Bronchial epithelial cell (primary cell): ENCODE results near the gene LGALSL. TPM values are rescaled to one million over a fixed set of nuclear protein-coding genes. Genes with fewer than 3 reads are reported as not detected.

Experiments
- DNase-seq: peaks from one replicate; pipeline ENCODE4 v3.0.0-alpha.2; 2010; ENCODE audit warnings: low read depth
- FAIRE-seq: peaks from 2 replicates; lab custom pipeline; 2011; peaks lifted over from hg19 to GRCh38; lab: Jason Lieb, UNC
- H3K27me3 ChIP-seq: 2 replicates; pipeline ENCODE4 v1.5.1; 2011; ENCODE audit warnings: low read length; ENCODE audit not compliant: control insufficient read depth, insufficient read depth
- H3K36me3 ChIP-seq: 2 replicates; pipeline ENCODE4 v1.5.1; 2011; ENCODE audit warnings: low read length; ENCODE audit not compliant: control insufficient read depth, insufficient read depth
- H3K4me3 ChIP-seq: 2 replicates; pipeline ENCODE4 v1.5.1; 2011; ENCODE audit warnings: mild to moderate bottlenecking, low read depth, low read length, control low read depth
- total RNA-seq: library from RNA; depleted of rRNA; stranded (reverse); fragments of >200 nt; gene quantifications from 2 replicates; pipeline ENCODE4 v1.2.1, GENCODE V29; 2014
- TF ChIP-seq, protein P1 (sequence below): IDR thresholded peaks from 2 replicates; pipeline ENCODE4 v1.5.1; 2011; ENCODE audit warnings: mild to moderate bottlenecking, moderate library complexity, low read length, control low read depth, inconsistent platforms; ENCODE audit not compliant: insufficient read depth, severe bottlenecking

LGALSL gene
- total RNA-seq, 1 donor from 2014 or later: 10.0 TPM

DNA sequence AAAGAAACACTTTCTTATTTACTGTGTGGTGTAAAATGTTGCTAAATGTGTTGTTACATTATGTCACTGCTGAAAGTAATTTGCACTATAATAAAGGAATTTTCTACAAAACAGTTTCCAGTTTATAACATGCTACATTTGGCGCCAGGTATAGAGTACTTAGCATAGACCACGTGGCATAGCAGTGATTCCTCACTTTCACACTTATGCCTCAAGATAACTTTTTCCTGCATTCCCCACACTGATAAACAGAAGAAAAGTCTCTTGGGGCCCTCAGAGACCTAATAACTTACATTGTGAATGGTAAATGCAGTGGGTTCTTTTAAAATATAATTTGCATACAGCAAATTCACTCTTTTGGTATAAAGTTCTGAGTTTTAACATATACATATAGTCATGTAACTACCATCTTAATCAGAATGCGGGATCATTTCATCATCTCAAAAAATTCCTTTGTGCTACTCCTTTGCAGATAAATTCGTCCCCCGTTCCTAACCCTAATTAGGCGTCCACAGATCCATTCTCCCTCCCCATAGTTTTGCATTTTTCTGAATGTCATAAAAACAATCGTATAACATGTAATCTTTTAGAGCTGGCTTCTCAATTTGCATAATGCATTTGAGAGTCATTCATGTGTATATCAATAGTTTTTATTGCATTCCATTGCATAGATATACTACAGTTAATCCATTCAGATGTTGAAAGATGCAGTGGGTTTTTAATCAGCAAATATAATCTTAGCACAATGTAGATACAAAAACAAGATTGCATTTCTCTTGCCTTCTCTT is 7.5 kb downstream of the LGALSL start:
- TF ChIP-seq, protein P1, sequence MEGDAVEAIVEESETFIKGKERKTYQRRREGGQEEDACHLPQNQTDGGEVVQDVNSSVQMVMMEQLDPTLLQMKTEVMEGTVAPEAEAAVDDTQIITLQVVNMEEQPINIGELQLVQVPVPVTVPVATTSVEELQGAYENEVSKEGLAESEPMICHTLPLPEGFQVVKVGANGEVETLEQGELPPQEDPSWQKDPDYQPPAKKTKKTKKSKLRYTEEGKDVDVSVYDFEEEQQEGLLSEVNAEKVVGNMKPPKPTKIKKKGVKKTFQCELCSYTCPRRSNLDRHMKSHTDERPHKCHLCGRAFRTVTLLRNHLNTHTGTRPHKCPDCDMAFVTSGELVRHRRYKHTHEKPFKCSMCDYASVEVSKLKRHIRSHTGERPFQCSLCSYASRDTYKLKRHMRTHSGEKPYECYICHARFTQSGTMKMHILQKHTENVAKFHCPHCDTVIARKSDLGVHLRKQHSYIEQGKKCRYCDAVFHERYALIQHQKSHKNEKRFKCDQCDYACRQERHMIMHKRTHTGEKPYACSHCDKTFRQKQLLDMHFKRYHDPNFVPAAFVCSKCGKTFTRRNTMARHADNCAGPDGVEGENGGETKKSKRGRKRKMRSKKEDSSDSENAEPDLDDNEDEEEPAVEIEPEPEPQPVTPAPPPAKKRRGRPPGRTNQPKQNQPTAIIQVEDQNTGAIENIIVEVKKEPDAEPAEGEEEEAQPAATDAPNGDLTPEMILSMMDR: no peak
- DNase-seq (no peak), FAIRE-seq (no peak)
- Histone ChIP-seq H3K36me3 (peaks cover 6% of the 10 kb centered on the region), H3K4me3 (no peak overlapping the region), H3K27me3 (no peaks in the 10 kb centered on the region)

DNA sequence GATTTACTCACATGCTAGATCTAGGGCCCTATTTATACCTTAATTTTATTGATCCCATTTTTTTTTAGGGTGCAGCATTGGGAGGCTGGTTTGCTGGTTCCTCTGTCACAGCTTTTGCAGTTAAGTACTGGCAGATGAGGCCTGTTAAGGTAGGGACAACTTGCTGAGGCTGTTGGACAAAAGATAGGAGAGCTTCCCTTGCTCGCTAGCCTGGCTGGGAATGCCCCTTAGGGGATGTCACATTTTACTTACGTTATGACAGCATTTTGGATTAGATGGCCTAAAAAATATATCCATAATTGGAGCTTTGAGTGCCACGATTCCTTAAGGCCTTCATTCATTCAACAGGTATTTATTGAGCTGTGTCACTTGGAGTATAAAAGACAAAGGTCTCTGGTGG is 8.2 kb downstream of the LGALSL start:
- TF ChIP-seq, protein P1: no peak

DNA sequence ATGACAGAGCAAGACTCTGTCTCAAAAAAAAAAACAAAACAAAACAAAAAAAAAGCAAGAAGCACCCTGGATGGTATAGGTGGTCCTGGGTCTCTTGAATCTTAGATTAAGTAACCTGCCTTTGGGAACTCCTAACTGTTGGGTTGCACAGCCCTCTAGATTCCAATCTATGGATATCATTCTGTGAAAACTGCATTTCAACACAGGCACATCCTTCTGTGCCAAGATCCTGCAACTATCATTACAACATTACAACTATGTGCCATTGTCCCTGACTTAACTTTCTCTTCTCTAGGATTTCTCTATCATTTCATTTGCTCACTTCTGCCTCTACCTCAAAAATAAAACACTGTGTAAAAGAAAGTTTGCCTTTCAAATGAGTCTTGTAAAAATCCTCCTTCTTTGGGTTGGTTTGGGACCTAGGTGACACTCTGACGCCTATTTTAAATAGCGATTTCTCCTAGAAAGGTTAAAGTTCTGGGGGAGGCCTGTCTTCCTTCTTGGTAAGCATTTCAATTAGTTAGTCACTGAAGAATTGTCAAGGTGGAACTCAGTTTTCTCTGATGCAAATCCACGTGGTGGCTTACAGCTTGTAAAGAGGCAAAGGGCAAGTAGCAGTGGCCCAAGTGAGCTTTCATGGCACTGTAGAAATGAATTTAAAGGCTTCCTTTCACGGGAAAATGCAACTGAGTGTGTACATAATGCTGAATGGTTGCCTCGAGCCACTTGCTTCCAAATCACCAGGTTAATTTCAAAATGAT is 9.2 kb downstream of the LGALSL start:
- H3K27me3 ChIP-seq: no peaks in the 10 kb centered on the region
- FAIRE-seq: no peak

More for the DNA sequence above, 8.2 kb downstream of the LGALSL start:
- FAIRE-seq: no peak
- H3K27me3 ChIP-seq: no peaks in the 10 kb centered on the region
- peaks cover 2% of the 10 kb centered on the region for H3K36me3 ChIP-seq
- H3K4me3 ChIP-seq: no peak overlapping the region
- DNase-seq: no peak

DNA sequence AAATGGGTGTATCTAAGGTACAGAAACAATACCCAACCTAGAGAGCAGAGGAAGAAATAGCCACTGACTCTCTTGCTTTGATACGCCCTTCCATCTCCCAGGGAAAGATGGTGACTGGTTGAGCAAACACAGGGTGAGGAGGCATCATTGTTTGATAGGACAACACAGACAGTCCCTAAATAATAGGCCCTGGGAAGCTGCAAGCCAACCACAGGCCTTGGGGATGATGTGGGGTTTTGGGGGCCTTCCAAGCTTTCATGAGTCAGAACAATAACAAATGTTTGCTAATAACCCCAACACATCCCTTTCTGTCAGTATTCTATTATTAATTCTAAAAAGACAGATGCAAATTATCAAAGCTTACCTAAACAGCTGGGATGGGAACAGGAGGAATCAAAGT is 9.8 kb downstream of the LGALSL start:
- H3K4me3 ChIP-seq: no peak overlapping the region
- H3K27me3 ChIP-seq: no peaks in the 10 kb centered on the region
- no peaks in the 10 kb centered on the region for H3K36me3 ChIP-seq
- FAIRE-seq: no peak
- DNase-seq: peak; percentile 74
- TF ChIP-seq, protein P1: no peak

More for the DNA sequence above, 9.2 kb downstream of the LGALSL start:
- TF ChIP-seq, protein P1: no peak
- Histone ChIP-seq H3K4me3 (no peak overlapping the region), H3K36me3 (peaks cover under 1% of the 10 kb centered on the region)
- no peak for DNase-seq

DNA sequence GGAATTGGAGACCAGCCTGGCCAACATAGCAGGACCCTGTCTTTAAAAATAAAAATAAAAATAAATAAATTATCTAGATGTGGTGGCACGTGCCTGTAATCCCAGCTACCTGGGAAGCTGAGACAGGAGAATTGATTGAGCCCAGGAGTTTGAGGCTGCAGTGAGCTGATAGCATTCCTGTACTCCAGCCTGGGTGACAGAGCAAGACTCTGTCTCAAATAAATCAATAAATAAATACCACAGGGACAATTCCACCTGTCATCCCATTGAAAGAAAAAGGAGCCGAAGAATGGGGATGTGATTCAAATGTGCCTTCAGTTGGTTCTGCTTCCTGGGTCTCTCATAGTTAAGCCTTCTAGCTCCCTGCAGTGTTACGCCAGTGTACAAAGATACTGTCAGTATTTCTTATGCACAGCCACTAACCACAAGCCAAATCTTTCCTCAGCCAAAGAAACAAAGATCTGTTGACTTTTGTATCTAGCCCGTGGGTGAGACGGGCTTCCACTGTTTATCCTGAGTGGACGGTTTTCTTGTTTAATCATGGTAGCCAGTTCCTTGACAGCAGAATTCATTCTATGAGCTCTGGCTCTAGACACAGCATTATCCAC is 12.6 kb downstream of the LGALSL start:
- TF ChIP-seq, protein P1: no peak
- no peak for DNase-seq
- H3K27me3 ChIP-seq: no peaks in the 10 kb centered on the region
- H3K4me3 ChIP-seq: no peak overlapping the region
- peak; percentile 70 for FAIRE-seq
- H3K36me3 ChIP-seq: no peaks in the 10 kb centered on the region
